ENCODE data around the gene TMPRSS4.

TMPRSS4 gene

GRCh38 chr11:118170231-118170630 is 93.4 kb downstream of the TMPRSS4 start:
- no peak for DNase-seq (ENCODE audit: low read depth, low spot score)
- no peak overlapping the region for H3K27ac ChIP-seq

GRCh38 chr11:118170882-118171268 is 94.0 kb downstream of the TMPRSS4 start:
- DNase-seq (ENCODE audit: low read depth, low spot score) = no peak
- no peak overlapping the region for H3K27ac ChIP-seq

Data from epithelial cell of prostate (primary cell).